SU-DHL-6 (cell line): Measurements from ENCODE around the gene HDAC2.

Experiments
- EZH2phosphoT487 ChIP-seq: fragments of 200-600 bp; sonication (generic), shearing (Covaris generic); conservative IDR thresholded peaks from 2 replicates; pipeline ENCODE4 v1.6.1; 2018; ENCODE audit warnings: mild to moderate bottlenecking, antibody characterized with exemption, low read length, moderate library complexity, mixed read lengths
- TF ChIP-seq, protein P1 (sequence below): fragments of 200-600 bp; sonication (generic); IDR thresholded peaks from one replicate; pipeline ENCODE4 v1.5.1; 2017; ENCODE audit warnings: antibody characterized with exemption, mild to moderate bottlenecking, low read length, moderate library complexity; ENCODE audit not compliant: insufficient read depth, poor library complexity, severe bottlenecking

GRCh38 chr6:114010540-114010939 lies 39.6 kb upstream of the HDAC2 start:
- TF ChIP-seq, protein P1, sequence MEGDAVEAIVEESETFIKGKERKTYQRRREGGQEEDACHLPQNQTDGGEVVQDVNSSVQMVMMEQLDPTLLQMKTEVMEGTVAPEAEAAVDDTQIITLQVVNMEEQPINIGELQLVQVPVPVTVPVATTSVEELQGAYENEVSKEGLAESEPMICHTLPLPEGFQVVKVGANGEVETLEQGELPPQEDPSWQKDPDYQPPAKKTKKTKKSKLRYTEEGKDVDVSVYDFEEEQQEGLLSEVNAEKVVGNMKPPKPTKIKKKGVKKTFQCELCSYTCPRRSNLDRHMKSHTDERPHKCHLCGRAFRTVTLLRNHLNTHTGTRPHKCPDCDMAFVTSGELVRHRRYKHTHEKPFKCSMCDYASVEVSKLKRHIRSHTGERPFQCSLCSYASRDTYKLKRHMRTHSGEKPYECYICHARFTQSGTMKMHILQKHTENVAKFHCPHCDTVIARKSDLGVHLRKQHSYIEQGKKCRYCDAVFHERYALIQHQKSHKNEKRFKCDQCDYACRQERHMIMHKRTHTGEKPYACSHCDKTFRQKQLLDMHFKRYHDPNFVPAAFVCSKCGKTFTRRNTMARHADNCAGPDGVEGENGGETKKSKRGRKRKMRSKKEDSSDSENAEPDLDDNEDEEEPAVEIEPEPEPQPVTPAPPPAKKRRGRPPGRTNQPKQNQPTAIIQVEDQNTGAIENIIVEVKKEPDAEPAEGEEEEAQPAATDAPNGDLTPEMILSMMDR = no peak
- no peak for TF ChIP-seq EZH2phosphoT487
